Trophoblast cell (in vitro differentiated cells and primary cell): ENCODE data around the gene CARD19.

Experiments
- DNase-seq, 2 donors: peaks; one replicate each; pipeline ENCODE4 v3.0.0-alpha.2; 2016
- H2AFZ ChIP-seq: 2 replicates; pipeline ENCODE4 v1.6.1; 2013; ENCODE audit warnings: low read length, moderate library complexity, mild to moderate bottlenecking; ENCODE audit not compliant: insufficient read depth, poor library complexity
- H2AK5ac ChIP-seq: 2 replicates; pipeline ENCODE4 v1.6.1; 2013; ENCODE audit warnings: mild to moderate bottlenecking, low read length
- H2BK120ac ChIP-seq: 2 replicates; pipeline ENCODE4 v1.6.1; 2013; ENCODE audit warnings: low read length, mild to moderate bottlenecking, moderate library complexity; ENCODE audit not compliant: insufficient read depth, poor library complexity
- H2BK12ac ChIP-seq: 2 replicates; pipeline ENCODE4 v1.6.1; 2013; ENCODE audit warnings: mild to moderate bottlenecking, low read length, moderate library complexity
- H2BK5ac ChIP-seq: 2 replicates; pipeline ENCODE4 v1.6.1; 2013; ENCODE audit warnings: low read length, low read depth, moderate library complexity, mild to moderate bottlenecking; ENCODE audit not compliant: poor library complexity
- H3K14ac ChIP-seq: 2 replicates; pipeline ENCODE4 v1.6.1; 2013; ENCODE audit warnings: mild to moderate bottlenecking, low read length
- H3K18ac ChIP-seq: 2 replicates; pipeline ENCODE4 v1.6.1; 2013; ENCODE audit warnings: mild to moderate bottlenecking, low read length
- H3K23ac ChIP-seq: 2 replicates; pipeline ENCODE4 v1.6.1; 2013; ENCODE audit warnings: low read length
- H3K27ac ChIP-seq: 2 replicates; pipeline ENCODE4 v1.5.1; 2013; ENCODE audit warnings: low read depth, mild to moderate bottlenecking, inconsistent platforms, low read length, moderate library complexity
- H3K27me3 ChIP-seq: 2 replicates; pipeline ENCODE4 v1.6.1; 2013; ENCODE audit warnings: inconsistent platforms, mild to moderate bottlenecking, low read length, moderate library complexity; ENCODE audit not compliant: insufficient read depth
- H3K36me3 ChIP-seq, 2 experiments: 1 replicate in 1 of 2; 2 replicates in 1 of 2; pipeline ENCODE4 v1.6.1; 2013; ENCODE audit warnings: low read length in 2 of 2, mild to moderate bottlenecking in 2 of 2, moderate library complexity in 1 of 2; ENCODE audit not compliant: insufficient read depth in 2 of 2, control insufficient read depth in 1 of 2
- H3K4ac ChIP-seq: 2 replicates; pipeline ENCODE4 v1.6.1; 2013; ENCODE audit warnings: low read depth, mild to moderate bottlenecking, low read length, moderate library complexity
- H3K4me1 ChIP-seq, 2 experiments: 1 replicate in 1 of 2; 2 replicates in 1 of 2; pipeline ENCODE4 v1.6.1; 2013; ENCODE audit warnings: low read length in 2 of 2, mild to moderate bottlenecking in 2 of 2, moderate library complexity in 1 of 2; ENCODE audit not compliant: insufficient read depth in 2 of 2, control insufficient read depth in 1 of 2
- H3K4me2 ChIP-seq: 2 replicates; pipeline ENCODE4 v1.6.1; 2013; ENCODE audit warnings: inconsistent platforms, mild to moderate bottlenecking, low read length, moderate library complexity
- H3K4me3 ChIP-seq: 2 replicates; pipeline ENCODE4 v1.5.1; 2013; ENCODE audit warnings: mild to moderate bottlenecking, low read depth, low read length, inconsistent platforms
- H3K79me1 ChIP-seq: one replicate; pipeline ENCODE4 v1.6.1; 2013; ENCODE audit warnings: low read length
- H3K79me2 ChIP-seq: 2 replicates; pipeline ENCODE4 v1.6.1; 2013; ENCODE audit warnings: low read length, mild to moderate bottlenecking; ENCODE audit not compliant: control insufficient read depth, insufficient read depth, poor library complexity
- H3K9ac ChIP-seq: 2 replicates; pipeline ENCODE4 v1.6.1; 2013; ENCODE audit warnings: mild to moderate bottlenecking, low read length
- H3K9me3 ChIP-seq: 2 replicates; pipeline ENCODE4 v1.6.1; 2013; ENCODE audit warnings: low read depth, mild to moderate bottlenecking, control low read depth, inconsistent platforms, low read length; ENCODE audit not compliant: insufficient read depth
- H4K12ac ChIP-seq: 2 replicates; pipeline ENCODE4 v1.6.1; 2013; ENCODE audit warnings: low read depth, mild to moderate bottlenecking, low read length, moderate library complexity
- H4K8ac ChIP-seq: 2 replicates; pipeline ENCODE4 v1.6.1; 2013; ENCODE audit warnings: low read depth, mild to moderate bottlenecking, low read length, moderate library complexity
- H4K91ac ChIP-seq: one replicate; pipeline ENCODE4 v1.6.1; 2013; ENCODE audit warnings: low read depth, mild to moderate bottlenecking, low read length, moderate library complexity
- WGBS: extraction: QIAGEN DNeasy Blood & Tissue Kit; methylation state at CpG from one replicate; pipeline ENCODE4 v1.1.7; 2013; ENCODE audit warnings: missing lambda C conversion rate; ENCODE audit not compliant: insufficient read length, insufficient coverage; ENCODE audit errors: extremely low coverage; 5-methylcytosine and 5-hydroxymethylcytosine counted together

Gene CARD19

GRCh38 chr9:93121316-93122241 lies 25.6 kb downstream of the CARD19 start:
- no peaks in the 10 kb centered on the region for H3K27me3 ChIP-seq
- no peak overlapping the region for H4K91ac ChIP-seq
- H3K14ac ChIP-seq = no peak overlapping the region
- H3K79me1 ChIP-seq = no peaks in the 10 kb centered on the region
- no peaks in the 10 kb centered on the region for H3K79me2 ChIP-seq
- no peaks in the 10 kb centered on the region for H3K9me3 ChIP-seq
- no peak overlapping the region for H4K8ac ChIP-seq
- no peak overlapping the region for H3K4me2 ChIP-seq
- no peak overlapping the region for H2BK12ac ChIP-seq
- peaks cover under 1 to 4% of the 10 kb centered on the region in 2 experiments for H3K4me1 ChIP-seq
- no peak overlapping the region for H3K4ac ChIP-seq
- no peak overlapping the region for H3K23ac ChIP-seq
- DNase-seq = no peak
- no peak overlapping the region for H2BK120ac ChIP-seq
- H3K27ac ChIP-seq = no peak overlapping the region
- WGBS = no CpG with 5 or more reads among the region's 20 CpGs
- no peak overlapping the region for H3K18ac ChIP-seq
- no peak overlapping the region for H3K9ac ChIP-seq
- H3K4me3 ChIP-seq = no peak overlapping the region
- no peak overlapping the region for H2BK5ac ChIP-seq
- H2AFZ ChIP-seq = no peak overlapping the region
- H3K36me3 ChIP-seq = peaks cover 18 to 25% of the 10 kb centered on the region in 2 experiments
- H2AK5ac ChIP-seq = no peak overlapping the region
- H4K12ac ChIP-seq = no peak overlapping the region

DNA sequence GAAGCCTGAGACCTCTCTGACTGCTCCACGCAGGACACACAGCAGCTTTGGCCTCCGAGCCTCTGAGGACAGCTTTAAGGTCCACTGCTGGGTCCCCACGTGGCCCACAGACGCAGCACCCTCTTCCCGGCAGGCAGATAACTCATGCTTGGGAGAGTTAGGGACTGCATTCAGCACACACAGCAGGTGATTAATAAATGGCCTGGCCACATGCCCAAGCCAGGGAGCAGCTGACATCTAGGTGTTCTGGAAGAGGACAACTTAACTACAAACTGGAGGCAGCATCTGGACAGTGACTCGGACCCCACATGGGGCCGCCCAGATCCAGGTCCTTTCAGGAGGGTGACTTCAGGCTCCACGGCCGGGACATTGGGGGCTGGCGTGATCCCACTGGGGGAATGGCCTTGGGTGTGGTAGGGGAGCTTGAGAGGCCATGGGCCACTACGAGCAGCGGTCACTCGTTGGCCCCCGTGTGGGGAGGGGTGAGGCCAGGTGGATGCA lies 26.8 kb downstream of the CARD19 start:
- H2AK5ac ChIP-seq = no peak overlapping the region
- H3K9me3 ChIP-seq = no peaks in the 10 kb centered on the region
- no peak overlapping the region for H3K9ac ChIP-seq
- H3K4me1 ChIP-seq = peaks cover 6 to 11% of the 10 kb centered on the region in 2 experiments
- H3K79me1 ChIP-seq = no peaks in the 10 kb centered on the region
- WGBS = no CpG with 5 or more reads among the region's 14 CpGs
- no peak overlapping the region for H2BK5ac ChIP-seq
- H3K4me2 ChIP-seq = no peak overlapping the region
- no peak overlapping the region for H4K12ac ChIP-seq
- no peak overlapping the region for H3K4me3 ChIP-seq
- DNase-seq = no peak
- H3K4ac ChIP-seq = no peak overlapping the region
- no peak overlapping the region for H3K27ac ChIP-seq
- H3K18ac ChIP-seq = no peak overlapping the region
- H3K79me2 ChIP-seq = no peaks in the 10 kb centered on the region
- H3K27me3 ChIP-seq = no peaks in the 10 kb centered on the region
- no peak overlapping the region for H3K14ac ChIP-seq
- H4K8ac ChIP-seq = no peak overlapping the region
- no peak overlapping the region for H2BK120ac ChIP-seq
- H3K23ac ChIP-seq = no peak overlapping the region
- no peak overlapping the region for H4K91ac ChIP-seq
- H2AFZ ChIP-seq = no peak overlapping the region
- peaks cover 18 to 25% of the 10 kb centered on the region in 2 experiments for H3K36me3 ChIP-seq
- no peak overlapping the region for H2BK12ac ChIP-seq

DNA sequence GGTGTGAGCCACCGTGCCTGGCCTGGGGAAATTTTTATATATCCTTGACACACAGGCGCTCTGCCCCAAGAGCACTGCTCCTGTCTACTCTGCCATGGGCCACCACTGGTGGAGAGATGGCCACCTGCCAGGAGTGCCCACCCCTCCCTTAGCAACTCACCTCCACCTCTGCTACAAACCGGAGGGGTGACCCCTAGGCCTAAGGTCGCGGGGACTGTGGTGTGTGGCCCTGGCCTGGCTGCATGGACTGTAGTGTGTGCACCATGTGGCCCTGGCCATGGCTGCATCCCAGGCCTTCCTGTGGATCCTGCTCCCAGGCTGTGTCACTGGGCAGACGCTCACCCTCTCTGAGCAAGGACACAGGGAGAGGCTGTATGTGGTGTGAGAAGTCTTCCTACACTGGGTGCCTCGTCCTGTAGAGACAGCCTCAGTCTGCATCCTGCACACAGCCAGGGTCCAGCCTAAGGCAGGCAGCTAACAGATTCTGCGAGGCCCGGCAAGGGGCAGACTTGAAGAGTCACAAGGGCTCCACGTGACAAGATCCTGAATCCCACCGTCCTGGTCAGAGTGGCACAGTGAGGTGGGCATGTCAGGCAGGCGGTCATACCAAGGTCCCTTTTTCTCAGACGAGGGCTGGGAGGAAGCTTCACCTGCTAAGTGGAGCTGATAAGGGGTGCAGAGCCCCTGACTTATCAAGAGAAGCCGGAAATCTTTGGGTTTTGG lies 27.7 kb downstream of the CARD19 start:
- Histone ChIP-seq H4K12ac (no peak overlapping the region), H2AK5ac (no peak overlapping the region), H3K79me2 (no peaks in the 10 kb centered on the region), H3K9ac (no peak overlapping the region), H2AFZ (no peak overlapping the region), H3K4me3 (no peak overlapping the region), H2BK120ac (no peak overlapping the region), H3K14ac (no peak overlapping the region), H3K9me3 (no peaks in the 10 kb centered on the region), H3K36me3 (peaks cover 18 to 25% of the 10 kb centered on the region in 2 experiments), H4K8ac (no peak overlapping the region), H3K79me1 (no peaks in the 10 kb centered on the region), H3K18ac (no peak overlapping the region), H2BK5ac (no peak overlapping the region), H3K23ac (no peak overlapping the region), H2BK12ac (no peak overlapping the region), H4K91ac (no peak overlapping the region), H3K27ac (no peak overlapping the region), H3K4me2 (no peak overlapping the region), H3K4ac (no peak overlapping the region), H3K4me1 (peaks cover 6 to 11% of the 10 kb centered on the region in 2 experiments), H3K27me3 (no peaks in the 10 kb centered on the region)
- no CpG with 5 or more reads among the region's 14 CpGs for WGBS
- DNase-seq = no peak

GRCh38 chr9:93124793-93125192 lies 28.8 kb downstream of the CARD19 start:
- H3K27ac ChIP-seq = no peak overlapping the region
- no peak overlapping the region for H3K9ac ChIP-seq
- H3K27me3 ChIP-seq = no peaks in the 10 kb centered on the region
- H3K9me3 ChIP-seq = no peaks in the 10 kb centered on the region
- H4K8ac ChIP-seq = no peak overlapping the region
- no CpG with 5 or more reads among the region's 16 CpGs for WGBS
- no peak overlapping the region for H4K91ac ChIP-seq
- H3K23ac ChIP-seq = no peak overlapping the region
- no peak overlapping the region for H3K18ac ChIP-seq
- no peak overlapping the region for H4K12ac ChIP-seq
- no peak overlapping the region for H3K4me3 ChIP-seq
- H3K36me3 ChIP-seq = peaks cover 18 to 25% of the 10 kb centered on the region in 2 experiments
- no peak overlapping the region for H2AK5ac ChIP-seq
- H2BK120ac ChIP-seq = no peak overlapping the region
- no peak overlapping the region for H3K4ac ChIP-seq
- no peak for DNase-seq
- no peak overlapping the region for H3K14ac ChIP-seq
- H3K4me1 ChIP-seq = peaks cover 6 to 11% of the 10 kb centered on the region in 2 experiments
- no peaks in the 10 kb centered on the region for H3K79me1 ChIP-seq
- H3K4me2 ChIP-seq = no peak overlapping the region
- H2BK5ac ChIP-seq = no peak overlapping the region
- no peak overlapping the region for H2BK12ac ChIP-seq
- no peak overlapping the region for H2AFZ ChIP-seq
- no peaks in the 10 kb centered on the region for H3K79me2 ChIP-seq
